ENCODE measurements around the gene CAMSAP2. TPM values are rescaled to one million over a fixed set of nuclear protein-coding genes. Genes with fewer than 3 reads are reported as not detected.

The CAMSAP2 gene
- total RNA-seq, 1 experiment from 2014 or later = 20.7 TPM

- no peak for TF ChIP-seq ATF1 (CRISPR knock-in tag; IDR thresholded peaks at IDR 0.05)
Observed at GRCh38 chr1:200693327-200693726, 45.4 kb upstream of the CAMSAP2 start (continued).

- TF ChIP-seq USF2 (CRISPR knock-in tag; IDR thresholded peaks at IDR 0.05) = no peak
- no peak for TF ChIP-seq NFYB (CRISPR knock-in tag; conservative IDR thresholded peaks at IDR 0.05; ENCODE audit: low read depth)
- no peak for TF ChIP-seq NR1H2 (CRISPR knock-in tag; IDR thresholded peaks at IDR 0.05)
- no peak for TF ChIP-seq SMAD3 (CRISPR knock-in tag; IDR thresholded peaks at IDR 0.05; ENCODE audit: borderline replicate concordance)
- no peak for TF ChIP-seq ZNF532 (CRISPR knock-in tag; IDR thresholded peaks at IDR 0.05; ENCODE audit: borderline replicate concordance)
- TF ChIP-seq, protein P1, sequence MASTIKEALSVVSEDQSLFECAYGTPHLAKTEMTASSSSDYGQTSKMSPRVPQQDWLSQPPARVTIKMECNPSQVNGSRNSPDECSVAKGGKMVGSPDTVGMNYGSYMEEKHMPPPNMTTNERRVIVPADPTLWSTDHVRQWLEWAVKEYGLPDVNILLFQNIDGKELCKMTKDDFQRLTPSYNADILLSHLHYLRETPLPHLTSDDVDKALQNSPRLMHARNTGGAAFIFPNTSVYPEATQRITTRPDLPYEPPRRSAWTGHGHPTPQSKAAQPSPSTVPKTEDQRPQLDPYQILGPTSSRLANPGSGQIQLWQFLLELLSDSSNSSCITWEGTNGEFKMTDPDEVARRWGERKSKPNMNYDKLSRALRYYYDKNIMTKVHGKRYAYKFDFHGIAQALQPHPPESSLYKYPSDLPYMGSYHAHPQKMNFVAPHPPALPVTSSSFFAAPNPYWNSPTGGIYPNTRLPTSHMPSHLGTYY (CRISPR knock-in tag; IDR thresholded peaks at IDR 0.05) = no peak
- no peak for TF ChIP-seq FOXK1 (CRISPR knock-in tag; IDR thresholded peaks at IDR 0.05)
- TF ChIP-seq CREB1 (CRISPR knock-in tag; IDR thresholded peaks at IDR 0.05) = no peak
- no peak for TF ChIP-seq AFF4 (CRISPR knock-in tag; IDR thresholded peaks at IDR 0.05; ENCODE audit: borderline replicate concordance)
- Mint-ChIP-seq H3K27ac (no peak overlapping the region), H3K4me1 (peaks cover under 1% of the 10 kb centered on the region), H3K4me3 (no peak overlapping the region), H3K36me3 (no peaks in the 10 kb centered on the region), H3K27me3 (ENCODE audit: low read depth) (no peaks in the 10 kb centered on the region), H3K9me3 (no peaks in the 10 kb centered on the region; the same call in 1 of the 2 replicates)
- ATAC-seq (no peak), DNase-seq (ENCODE audit: low spot score) (no peak)
- CTCF ChIA-PET = interaction anchor here (1.1 kb wide), 1 partner anchor 73 kb away, joined by 4 read pairs; no protein-coding TSS in a partner anchor
- POLR2A ChIA-PET = no interaction called here
Observed at GRCh38 chr1:200694738-200695137, 44.0 kb upstream of the CAMSAP2 start.

DNA sequence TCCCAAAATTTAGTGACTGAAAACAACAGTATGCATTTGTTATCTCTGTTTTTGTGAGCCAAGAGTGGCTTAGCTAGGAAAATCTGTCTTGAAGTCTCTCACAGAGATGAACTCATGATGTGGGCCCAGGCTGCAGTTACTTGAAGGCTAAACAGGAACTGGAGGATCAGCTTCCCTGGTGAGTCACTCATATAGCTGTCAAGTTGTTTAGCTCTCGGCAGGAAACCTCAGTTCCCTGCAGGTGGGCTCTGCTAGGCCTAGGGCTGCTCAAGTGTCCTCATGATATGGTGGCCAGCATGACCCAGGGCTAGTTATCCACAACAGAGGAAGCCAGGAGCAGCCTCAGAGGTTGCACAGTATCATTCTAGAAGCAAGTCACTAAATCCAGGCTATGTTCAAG lies 38.8 kb upstream of the CAMSAP2 start:
- TF ChIP-seq HMGA2 (CRISPR knock-in tag; IDR thresholded peaks at IDR 0.05) (no peak), ZNF423 (CRISPR knock-in tag; IDR thresholded peaks at IDR 0.05) (peak; percentile 63; the same call in 1 of the 2 replicates), CBFB (CRISPR knock-in tag; IDR thresholded peaks at IDR 0.05; ENCODE audit: low read depth) (no peak)
- 0 out of 2 replicates have a peak overlapping the region, but pooled peaks have one; percentile 25 for H3K27ac Mint-ChIP-seq
- H3K4me3 Mint-ChIP-seq = no peak overlapping the region
- H3K27me3 Mint-ChIP-seq (ENCODE audit: low read depth) = no peaks in the 10 kb centered on the region
- peak; percentile 78 for ATAC-seq
- no peaks in the 10 kb centered on the region; the same call in 1 of the 2 replicates for H3K9me3 Mint-ChIP-seq
- ChIA-PET POLR2A (no interaction called here), CTCF (no interaction called here)
- DNase-seq (ENCODE audit: low spot score) = no peak
- H3K36me3 Mint-ChIP-seq = no peaks in the 10 kb centered on the region
- peaks cover 4% of the 10 kb centered on the region for H3K4me1 Mint-ChIP-seq
